HepG2 (cell line): ENCODE data around the gene APOBEC3B.

Experiments
- CTCF ChIP-seq: sonication (generic); formaldehyde crosslinking; IDR thresholded peaks from 2 replicates; pipeline ENCODE4 v1.5.0; 2020; ENCODE audit warnings: mild to moderate bottlenecking, missing genetic modification reagents, moderate library complexity
- E2F1 ChIP-seq: sonication (generic); formaldehyde crosslinking; IDR thresholded peaks from 2 replicates; pipeline ENCODE4 v1.5.0; 2020; ENCODE audit warnings: missing genetic modification reagents
- JUN ChIP-seq: sonication (generic); formaldehyde crosslinking; IDR thresholded peaks from 2 replicates; pipeline ENCODE4 v1.4.0; 2020; ENCODE audit warnings: mild to moderate bottlenecking, missing genetic modification reagents
- NONO ChIP-seq, 2 experiments: fragments of 450-650 bp in 1 of 2; sonication (generic) in 1 of 2; formaldehyde crosslinking in 1 of 2; IDR thresholded peaks in 1 of 2; conservative IDR thresholded peaks in 1 of 2; 2 replicates each; pipeline versions ENCODE4 v1.6.1 to v1.8.0; 2017 to 2022; ENCODE audit warnings: mild to moderate bottlenecking in 1 of 2, missing genetic modification reagents in 1 of 2, moderate library complexity in 1 of 2
- NR2C2 ChIP-seq: sonication (generic); formaldehyde crosslinking; IDR thresholded peaks from 2 replicates; pipeline ENCODE4 v1.4.0; 2020; ENCODE audit warnings: missing genetic modification reagents, mild to moderate bottlenecking, moderate library complexity, borderline replicate concordance
- PRDM10 ChIP-seq: sonication (generic); formaldehyde crosslinking; IDR thresholded peaks from 2 replicates; pipeline ENCODE4 v1.4.0; 2020; ENCODE audit warnings: low read depth, missing genetic modification reagents
- PRDM15 ChIP-seq: sonication (generic); formaldehyde crosslinking; IDR thresholded peaks from 2 replicates; pipeline ENCODE4 v1.4.0; 2020; ENCODE audit warnings: missing genetic modification reagents
- SMAD3 ChIP-seq: sonication (generic); formaldehyde crosslinking; IDR thresholded peaks from 2 replicates; pipeline ENCODE4 v1.4.0; 2020; ENCODE audit warnings: missing genetic modification reagents
- SRF ChIP-seq: IDR thresholded peaks from 2 replicates; pipeline ENCODE4 v1.6.1; 2011; ENCODE audit warnings: mild to moderate bottlenecking, low read depth, low read length, moderate library complexity

- TF ChIP-seq NONO (IDR thresholded peaks at IDR 0.05), result no peak
- TF ChIP-seq NONO (CRISPR knock-in tag; conservative IDR thresholded peaks at IDR 0.05), result no peak
- no peak for TF ChIP-seq SMAD3 (CRISPR knock-in tag)
- no peak for TF ChIP-seq SRF
- TF ChIP-seq CTCF (CRISPR knock-in tag), result no peak
- TF ChIP-seq E2F1, result no peak
- TF ChIP-seq PRDM15 (CRISPR knock-in tag), result no peak
- no peak for TF ChIP-seq NR2C2 (CRISPR knock-in tag)
- TF ChIP-seq PRDM10 (CRISPR knock-in tag), result no peak
- no peak for TF ChIP-seq JUN (CRISPR knock-in tag)
Observed at GRCh38 chr22:39024519-39025308, 42.6 kb downstream of the APOBEC3B start.
